ENCODE measurements around the gene GALNT3.

The GALNT3 gene

GRCh38 chr2:165795011-165795410 is 964 bp upstream of the GALNT3 start:
- DNase-seq = no peak

- no peak for DNase-seq
These were observed 485 bp upstream of the GALNT3 start for GRCh38 chr2:165794536-165794928.

GRCh38 chr2:165793161-165793778 is 777 bp downstream of the GALNT3 start:
- no peak for DNase-seq

- DNase-seq = no peak
These were observed 2.0 kb downstream of the GALNT3 start for GRCh38 chr2:165792104-165792454.

GRCh38 chr2:165791421-165792103 is 2.5 kb downstream of the GALNT3 start:
- DNase-seq = no peak

GRCh38 chr2:165790466-165790865 is 3.6 kb downstream of the GALNT3 start:
- no peak for DNase-seq

- DNase-seq = no peak
These were observed 6.7 kb downstream of the GALNT3 start for GRCh38 chr2:165787334-165787733.

GRCh38 chr2:165779706-165780105 is 14.3 kb downstream of the GALNT3 start:
- no peak for DNase-seq

GRCh38 chr2:165778653-165779451 is 15.2 kb downstream of the GALNT3 start:
- DNase-seq = no peak

GRCh38 chr2:165778187-165778556 is 15.9 kb downstream of the GALNT3 start:
- DNase-seq = no peak

- DNase-seq = no peak
These were observed 16.4 kb downstream of the GALNT3 start for GRCh38 chr2:165777522-165778186.

GRCh38 chr2:165776796-165777195 is 17.3 kb downstream of the GALNT3 start:
- no peak for DNase-seq

- DNase-seq = no peak
These were observed 18.0 kb downstream of the GALNT3 start for GRCh38 chr2:165776013-165776412.

- no peak for DNase-seq
These were observed 20.4 kb downstream of the GALNT3 start for GRCh38 chr2:165773684-165774083.

GRCh38 chr2:165772183-165772582 is 21.9 kb downstream of the GALNT3 start:
- DNase-seq = no peak

- no peak for DNase-seq
These were observed 27.6 kb downstream of the GALNT3 start for GRCh38 chr2:165766326-165766927.

GRCh38 chr2:165762723-165763122 is 31.3 kb downstream of the GALNT3 start:
- DNase-seq = no peak

GRCh38 chr2:165757906-165758675 is 36.0 kb downstream of the GALNT3 start:
- no peak for DNase-seq

- DNase-seq = no peak
These were observed 47.5 kb downstream of the GALNT3 start for GRCh38 chr2:165746501-165746900.

GRCh38 chr2:165745916-165746315 is 48.1 kb downstream of the GALNT3 start:
- DNase-seq = no peak

- no peak for DNase-seq
These were observed 50.6 kb downstream of the GALNT3 start for GRCh38 chr2:165743442-165743841.

- DNase-seq = no peak
These were observed 68.6 kb downstream of the GALNT3 start for GRCh38 chr2:165725421-165725820.

All from NCI-H187 treated with DMSO at 0.1 percent for 48 hours (cell line).